GM12878 (cell line): ENCODE results near the gene MRPL20. TPM values are rescaled to one million over a fixed set of nuclear protein-coding genes. Genes with fewer than 3 reads are reported as not detected.

Experiments used
- ATAC-seq: fragments of 200-7000 bp; cut with Tn5 transposase; 3 replicates; pipeline ENCODE4 v1.9.1; 2020; ENCODE audit warnings: mild to moderate bottlenecking, moderate library complexity
- BruUV-seq: library from RNA; stranded (reverse); fragments of 400-500 nt; replicated peaks from 2 replicates; lab custom pipeline; 2021; lab: Mats Ljungman, UMichigan
- CTCF ChIA-PET: fragments of 300-600 bp; sonication (Branson Sonifier 250); formaldehyde crosslinking; extraction: SDS; loops from one replicate; lab custom pipeline; 2021; ENCODE audit warnings: inconsistent platforms; lab: Yijun Ruan, JAX
- POLR2A ChIA-PET: fragments of 350-600 bp; formaldehyde crosslinking; extraction: SDS; loops from one replicate; lab custom pipeline; 2021; ENCODE audit warnings: inconsistent platforms; lab: Charles Lee
- RAD21 ChIA-PET: fragments of 300-600 bp; sonication (Branson Sonifier 250); formaldehyde crosslinking; loops from one replicate; lab custom pipeline; 2023; ENCODE audit warnings: antibody characterized with exemption; ENCODE audit not compliant: unreplicated experiment; lab: Charles Lee
- SMC1A ChIA-PET: fragments of 300-600 bp; sonication (Branson Sonifier 250); formaldehyde crosslinking; loops from one replicate; lab custom pipeline; 2023; ENCODE audit not compliant: unreplicated experiment, uncharacterized antibody; lab: Charles Lee
- DNase-seq: peaks from one replicate; pipeline ENCODE4 v3.0.0-alpha.2; 2011; ENCODE audit warnings: low read depth, low spot score
- FAIRE-seq: peaks from 3 replicates; lab custom pipeline; 2011; peaks lifted over from hg19 to GRCh38; lab: Jason Lieb, UNC
- H2AFZ ChIP-seq: 2 replicates; pipeline ENCODE4 v1.6.0; 2011; ENCODE audit warnings: low read depth, low read length, control low read depth; ENCODE audit not compliant: control insufficient read depth
- H3K27ac ChIP-seq: 2 replicates; pipeline ENCODE4 v1.5.1; 2011; ENCODE audit warnings: control low read depth; ENCODE audit not compliant: control insufficient read depth, insufficient read depth
- H3K27me3 ChIP-seq, 2 experiments: replicated peaks in 1 of 2; 2 replicates each; pipeline versions ENCODE4 v1.6.0 to v1.6.1; 2011; ENCODE audit warnings: low read length in 1 of 2; ENCODE audit not compliant: control insufficient read depth in 2 of 2, insufficient read depth in 2 of 2
- H3K36me3 ChIP-seq, 2 experiments: 2 replicates each; pipeline ENCODE4 v1.5.1; 2011; ENCODE audit warnings: low read length in 1 of 2; ENCODE audit not compliant: control insufficient read depth in 2 of 2, insufficient read depth in 2 of 2
- H3K4me1 ChIP-seq: 2 replicates; pipeline ENCODE4 v1.6.1; 2011; ENCODE audit warnings: mild to moderate bottlenecking, low read length, moderate library complexity, mixed read lengths; ENCODE audit not compliant: control insufficient read depth, insufficient read depth
- H3K4me2 ChIP-seq: 2 replicates; pipeline ENCODE4 v1.6.0; 2011; ENCODE audit warnings: control low read depth; ENCODE audit not compliant: control insufficient read depth, insufficient read depth
- H3K4me3 ChIP-seq: fragments of 200-600 bp; sonication (generic); 2 replicates; pipeline ENCODE4 v1.5.1; 2016
- H3K79me2 ChIP-seq: 2 replicates; pipeline ENCODE4 v1.6.0; 2011; ENCODE audit warnings: low read length; ENCODE audit not compliant: control insufficient read depth, insufficient read depth
- H3K9ac ChIP-seq: 2 replicates; pipeline ENCODE4 v1.8.0; 2011; ENCODE audit warnings: low read length, control low read depth, mixed read lengths; ENCODE audit not compliant: control insufficient read depth, insufficient read depth
- H3K9me3 ChIP-seq: replicated peaks from 3 replicates; pipeline ENCODE4 v1.5.1; 2011; ENCODE audit warnings: mild to moderate bottlenecking, low read length; ENCODE audit not compliant: control insufficient read depth, insufficient read depth
- H4K20me1 ChIP-seq: 2 replicates; pipeline ENCODE4 v1.6.0; 2011; ENCODE audit not compliant: control insufficient read depth, insufficient read depth
- ATF2 ChIP-seq: IDR thresholded peaks from 2 replicates; pipeline ENCODE4 v1.6.1; 2012; ENCODE audit warnings: low read length, inconsistent platforms
- EGR1 ChIP-seq, 2 experiments: IDR thresholded peaks; 1 replicate in 1 of 2; 2 replicates in 1 of 2; pipeline ENCODE4 v1.6.1; 2011 to 2012; ENCODE audit warnings: low read depth in 2 of 2, low read length in 2 of 2, borderline replicate concordance in 1 of 2, mild to moderate bottlenecking in 1 of 2, moderate library complexity in 1 of 2
- MLLT1 ChIP-seq: fragments of 450-650 bp; IDR thresholded peaks from 2 replicates; pipeline ENCODE4 v1.6.1; 2016; ENCODE audit warnings: mild to moderate bottlenecking
- POU2F2 ChIP-seq: IDR thresholded peaks from 3 replicates; pipeline ENCODE4 v1.6.1; 2011; ENCODE audit warnings: low read depth, mild to moderate bottlenecking, low read length, borderline replicate concordance
- WGBS: methylation state at CpG from one replicate; pipeline ENCODE4 v1.1.6; 2016; ENCODE audit warnings: low lambda C conversion rate; ENCODE audit not compliant: insufficient replicate concordance, insufficient coverage; ENCODE audit errors: missing lambda C conversion rate; 5-methylcytosine and 5-hydroxymethylcytosine counted together
- in situ Hi-C: fragments of 300-500 bp; cut with MboI; formaldehyde crosslinking; loops from 9 replicates; pipeline ENCODE4 v1.14.3; 2018; ENCODE audit warnings: mixed read lengths
- intact Hi-C: fragments of 100-400 bp; cut with micrococcal nuclease; formaldehyde crosslinking; loops from one replicate; pipeline ENCODE4 v1.14.2; 2022; ENCODE audit not compliant: unreplicated experiment
- polyA plus RNA-seq, 11 experiments: library from polyadenylated mRNA; depleted of rRNA in 4 of 11; unstranded in 6 of 11; stranded (reverse) in 5 of 11; fragments of >200 nt; fragmentation: Nextera tagmentation in 4 of 11; fragmentation: Illumina TruSeq in 1 of 11; extraction: Ambion mirVana in 4 of 11; extraction: Trizol in 1 of 11; gene quantifications; 1 replicate in 1 of 11; 2 replicates in 10 of 11; pipeline versions ENCODE4 v1.2.1 to v1.2.3, GENCODE V29; 2011 to 2016; ENCODE audit warnings: inconsistent platforms in 2 of 11, missing spikeins in 2 of 11, low read depth in 1 of 11
- total RNA-seq, 4 experiments: library from RNA; depleted of rRNA in 3 of 4; stranded (reverse); fragments of >200 nt in 3 of 4; fragmentation: Illumina TruSeq in 1 of 4; extraction: Trizol in 1 of 4; gene quantifications; 2 replicates each; pipeline versions ENCODE4 v1.2.1 to v1.2.3, GENCODE V29; 2013 to 2021

Gene MRPL20
- total and polyA plus RNA-seq, 10 of the 15 experiments (the other 5 are each of a cell fraction or from before 2014, with no cell fraction given), result 129 to 525 (median 255) TPM

DNA sequence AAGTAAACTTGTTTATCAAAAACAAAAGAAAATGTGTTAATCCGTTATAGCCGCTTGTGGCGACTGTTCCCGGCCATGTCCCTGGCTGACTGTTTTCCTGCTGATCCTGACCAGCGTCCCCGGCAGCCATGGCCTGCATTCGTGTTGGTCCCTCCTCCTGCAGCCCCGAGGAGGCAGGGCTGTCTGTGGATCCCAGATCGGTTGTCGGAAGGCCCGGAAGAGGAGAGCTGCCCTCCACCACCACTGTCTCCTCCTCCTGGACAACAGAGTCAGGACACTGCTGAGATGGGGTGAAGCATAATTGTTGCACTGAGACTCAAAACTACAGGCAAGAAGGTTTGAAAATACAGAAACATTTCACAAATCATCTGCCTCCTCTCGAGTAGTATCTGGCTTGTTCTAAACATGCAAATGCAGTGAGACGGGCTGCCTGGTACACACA is 45.1 kb downstream of the MRPL20 start:
- intact Hi-C loops, result no loop called here
- Histone ChIP-seq H3K9me3 (peaks cover under 1% of the 10 kb centered on the region; the same call in 1 of the 3 replicates), H3K36me3 (no peaks in the 10 kb centered on the region), H3K4me1 (peaks cover 5% of the 10 kb centered on the region), H3K27me3 (no peaks in the 10 kb centered on the region), H3K79me2 (no peaks in the 10 kb centered on the region), H3K4me2 (no peak overlapping the region), H3K9ac (no peak overlapping the region), H2AFZ (no peak overlapping the region), H4K20me1 (no peaks in the 10 kb centered on the region), H3K27ac (no peak overlapping the region), H3K4me3 (no peak overlapping the region)
- in situ Hi-C loops, result no loop called here
- no peak for DNase-seq
- BruUV-seq, result no TSS peak
- peak; percentile 37; the same call in 1 of the 3 replicates for ATAC-seq
- 17% methylated on average over 13 of the region's 13 CpGs for WGBS
- ChIA-PET RAD21 (no interaction called here), POLR2A (no interaction called here), SMC1A (no interaction called here), CTCF (no interaction called here)
- TF ChIP-seq MLLT1 (0 out of 2 replicates have a peak, but pooled peaks have one; percentile 37), ATF2 (no peak), POU2F2 (0 out of 3 replicates have a peak, but pooled peaks have one; percentile 11), EGR1 (IDR thresholded peaks at IDR 0.05; ENCODE audit: borderline replicate concordance in 1 of 2, low read depth in 2 of 2, low read length in 2 of 2) (no peak)
- no peak for FAIRE-seq
